ENCODE data around the gene ATP8B1. TPM values are rescaled to one million over a fixed set of nuclear protein-coding genes. Genes with fewer than 3 reads are reported as not detected.

The ATP8B1 gene
- total RNA-seq, 2 donors from 2014 or later, result 18.5 to 41.5 TPM

GRCh38 chr18:57806978-57807285 lies 3.8 kb upstream of the ATP8B1 start:
- WGBS, 2 donors, result 29 to 40% methylated on average over 3 of the region's 3 CpGs
- Histone ChIP-seq H3K27ac (peak overlapping the region in 3 of 4 donors; percentile 18 to 77 (median 23)), H3K27me3 (no peaks in the 10 kb centered on the region), H3K36me3 (replicated peaks in 1 of 2; ENCODE audit: insufficient read depth in 1 of 2, low read depth in 2 of 2) (no peaks in the 10 kb centered on the region), H3K9me3 (no peaks in the 10 kb centered on the region), H3K4me1 (peaks cover 29% of the 10 kb centered on the region), H3K4me3 (no peak overlapping the region)
- intact Hi-C loops (cut with DNase I), result no loop called here
- no peak for ATAC-seq
- no peak for DNase-seq
- TF ChIP-seq POLR2A (IDR thresholded peaks at IDR 0.05), result no peak
- TF ChIP-seq CTCF (IDR thresholded peaks at IDR 0.05), result no peak

- intact Hi-C loops (cut with DNase I), result no loop called here
- WGBS, 2 donors, result 92 to 94% methylated on average over 7 of the region's 7 CpGs
- H3K27ac ChIP-seq, result peak overlapping the region in 2 of 4 donors; percentile 23 to 77
Measured at GRCh38 chr18:57806201-57806977, 3.3 kb upstream of the ATP8B1 start.

GRCh38 chr18:57805117-57805516 lies 2.0 kb upstream of the ATP8B1 start:
- DNase-seq, result no peak
- H3K4me3 ChIP-seq, result no peak overlapping the region
- ATAC-seq, result no peak
- WGBS, 2 donors, result 93 to 97% methylated on average over 6 of the region's 6 CpGs
- TF ChIP-seq CTCF (IDR thresholded peaks at IDR 0.05) (no peak), POLR2A (IDR thresholded peaks at IDR 0.05) (no peak)
- intact Hi-C loops (cut with DNase I), result no loop called here
- peaks cover 30% of the 10 kb centered on the region for H3K4me1 ChIP-seq
- no peaks in the 10 kb centered on the region for H3K36me3 ChIP-seq (replicated peaks in 1 of 2; ENCODE audit: insufficient read depth in 1 of 2, low read depth in 2 of 2)
- H3K9me3 ChIP-seq, result no peaks in the 10 kb centered on the region
- no peak overlapping the region for H3K27ac ChIP-seq
- H3K27me3 ChIP-seq, result no peaks in the 10 kb centered on the region

More at GRCh38 chr18:57806201-57806977, 3.3 kb upstream of the ATP8B1 start:
- no peak overlapping the region for H3K4me3 ChIP-seq
- DNase-seq, result no peak
- H3K9me3 ChIP-seq, result no peaks in the 10 kb centered on the region
- peaks cover 29% of the 10 kb centered on the region for H3K4me1 ChIP-seq
- H3K27me3 ChIP-seq, result no peaks in the 10 kb centered on the region
- TF ChIP-seq CTCF (IDR thresholded peaks at IDR 0.05) (no peak), POLR2A (IDR thresholded peaks at IDR 0.05) (no peak)
- no peak for ATAC-seq
- no peaks in the 10 kb centered on the region for H3K36me3 ChIP-seq (replicated peaks in 1 of 2; ENCODE audit: insufficient read depth in 1 of 2, low read depth in 2 of 2)

GRCh38 chr18:57804557-57804956 lies 1.4 kb upstream of the ATP8B1 start:
- no peak overlapping the region for H3K4me3 ChIP-seq
- no peak overlapping the region for H3K27ac ChIP-seq
- DNase-seq (no peak), ATAC-seq (no peak)
- TF ChIP-seq POLR2A (IDR thresholded peaks at IDR 0.05) (no peak), CTCF (IDR thresholded peaks at IDR 0.05) (no peak)
- H3K9me3 ChIP-seq, result no peaks in the 10 kb centered on the region
- WGBS, 2 donors, result 75 to 80% methylated on average over 6 of the region's 6 CpGs
- H3K27me3 ChIP-seq, result no peaks in the 10 kb centered on the region
- intact Hi-C loops (cut with DNase I), result no loop called here
- H3K36me3 ChIP-seq (replicated peaks in 1 of 2; ENCODE audit: insufficient read depth in 1 of 2, low read depth in 2 of 2), result no peaks in the 10 kb centered on the region
- H3K4me1 ChIP-seq, result peaks cover 36% of the 10 kb centered on the region

Data from body of pancreas (tissue), 4 donors.